Panc1 (cell line): Measurements from ENCODE around the gene ASIC1.

Experiments
- POLR2AphosphoS5 ChIP-seq: IDR thresholded peaks from 2 replicates; pipeline ENCODE4 v1.6.1; 2012; ENCODE audit warnings: mild to moderate bottlenecking, low read depth, low read length, moderate library complexity
- SIN3A ChIP-seq: IDR thresholded peaks from 2 replicates; pipeline ENCODE4 v1.6.1; 2012; ENCODE audit warnings: low read depth, mild to moderate bottlenecking, low read length, moderate library complexity, borderline replicate concordance; ENCODE audit not compliant: insufficient read depth
- TCF7L2 ChIP-seq: IDR thresholded peaks from 2 replicates; pipeline ENCODE4 v1.6.1; 2011; ENCODE audit warnings: mild to moderate bottlenecking, low read depth, low read length, inconsistent platforms
- TF ChIP-seq, protein P1 (sequence below): fragments of 450-650 bp; IDR thresholded peaks from 2 replicates; pipeline ENCODE4 v1.5.1; 2017; ENCODE audit warnings: mild to moderate bottlenecking
- TF ChIP-seq, protein P2 (sequence below), 2 experiments: IDR thresholded peaks; 2 replicates each; pipeline ENCODE4 v1.6.1; 2011 to 2012; ENCODE audit warnings: low read depth in 2 of 2, control low read depth in 1 of 2, low read length in 1 of 2, mild to moderate bottlenecking in 1 of 2, moderate library complexity in 1 of 2; ENCODE audit not compliant: insufficient read depth in 1 of 2

DNA sequence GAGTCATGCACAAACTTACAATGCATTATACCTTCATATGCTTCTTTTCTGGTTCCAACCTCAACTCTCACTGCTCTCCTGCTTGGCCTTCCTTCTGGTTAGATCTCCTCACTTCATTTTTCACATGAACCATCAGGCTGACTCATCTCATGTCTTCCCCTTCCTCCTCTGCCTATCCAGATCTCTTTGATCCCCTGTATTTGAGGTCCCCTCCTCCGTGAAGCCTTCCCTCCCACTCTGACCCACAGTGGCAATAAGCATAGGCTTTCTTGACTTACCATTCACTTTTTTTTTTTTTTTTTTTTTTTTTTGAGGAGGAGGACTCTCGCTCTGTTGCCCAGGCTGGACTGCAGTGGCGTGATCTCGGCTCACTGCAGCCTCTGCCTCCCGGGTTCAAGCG, 14.7 kb upstream of the ASIC1 start:
- TF ChIP-seq, protein P1, sequence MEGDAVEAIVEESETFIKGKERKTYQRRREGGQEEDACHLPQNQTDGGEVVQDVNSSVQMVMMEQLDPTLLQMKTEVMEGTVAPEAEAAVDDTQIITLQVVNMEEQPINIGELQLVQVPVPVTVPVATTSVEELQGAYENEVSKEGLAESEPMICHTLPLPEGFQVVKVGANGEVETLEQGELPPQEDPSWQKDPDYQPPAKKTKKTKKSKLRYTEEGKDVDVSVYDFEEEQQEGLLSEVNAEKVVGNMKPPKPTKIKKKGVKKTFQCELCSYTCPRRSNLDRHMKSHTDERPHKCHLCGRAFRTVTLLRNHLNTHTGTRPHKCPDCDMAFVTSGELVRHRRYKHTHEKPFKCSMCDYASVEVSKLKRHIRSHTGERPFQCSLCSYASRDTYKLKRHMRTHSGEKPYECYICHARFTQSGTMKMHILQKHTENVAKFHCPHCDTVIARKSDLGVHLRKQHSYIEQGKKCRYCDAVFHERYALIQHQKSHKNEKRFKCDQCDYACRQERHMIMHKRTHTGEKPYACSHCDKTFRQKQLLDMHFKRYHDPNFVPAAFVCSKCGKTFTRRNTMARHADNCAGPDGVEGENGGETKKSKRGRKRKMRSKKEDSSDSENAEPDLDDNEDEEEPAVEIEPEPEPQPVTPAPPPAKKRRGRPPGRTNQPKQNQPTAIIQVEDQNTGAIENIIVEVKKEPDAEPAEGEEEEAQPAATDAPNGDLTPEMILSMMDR = no peak
- no peak for TF ChIP-seq SIN3A
- no peak for TF ChIP-seq POLR2AphosphoS5
- TF ChIP-seq, protein P2, sequence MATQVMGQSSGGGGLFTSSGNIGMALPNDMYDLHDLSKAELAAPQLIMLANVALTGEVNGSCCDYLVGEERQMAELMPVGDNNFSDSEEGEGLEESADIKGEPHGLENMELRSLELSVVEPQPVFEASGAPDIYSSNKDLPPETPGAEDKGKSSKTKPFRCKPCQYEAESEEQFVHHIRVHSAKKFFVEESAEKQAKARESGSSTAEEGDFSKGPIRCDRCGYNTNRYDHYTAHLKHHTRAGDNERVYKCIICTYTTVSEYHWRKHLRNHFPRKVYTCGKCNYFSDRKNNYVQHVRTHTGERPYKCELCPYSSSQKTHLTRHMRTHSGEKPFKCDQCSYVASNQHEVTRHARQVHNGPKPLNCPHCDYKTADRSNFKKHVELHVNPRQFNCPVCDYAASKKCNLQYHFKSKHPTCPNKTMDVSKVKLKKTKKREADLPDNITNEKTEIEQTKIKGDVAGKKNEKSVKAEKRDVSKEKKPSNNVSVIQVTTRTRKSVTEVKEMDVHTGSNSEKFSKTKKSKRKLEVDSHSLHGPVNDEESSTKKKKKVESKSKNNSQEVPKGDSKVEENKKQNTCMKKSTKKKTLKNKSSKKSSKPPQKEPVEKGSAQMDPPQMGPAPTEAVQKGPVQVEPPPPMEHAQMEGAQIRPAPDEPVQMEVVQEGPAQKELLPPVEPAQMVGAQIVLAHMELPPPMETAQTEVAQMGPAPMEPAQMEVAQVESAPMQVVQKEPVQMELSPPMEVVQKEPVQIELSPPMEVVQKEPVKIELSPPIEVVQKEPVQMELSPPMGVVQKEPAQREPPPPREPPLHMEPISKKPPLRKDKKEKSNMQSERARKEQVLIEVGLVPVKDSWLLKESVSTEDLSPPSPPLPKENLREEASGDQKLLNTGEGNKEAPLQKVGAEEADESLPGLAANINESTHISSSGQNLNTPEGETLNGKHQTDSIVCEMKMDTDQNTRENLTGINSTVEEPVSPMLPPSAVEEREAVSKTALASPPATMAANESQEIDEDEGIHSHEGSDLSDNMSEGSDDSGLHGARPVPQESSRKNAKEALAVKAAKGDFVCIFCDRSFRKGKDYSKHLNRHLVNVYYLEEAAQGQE (IDR thresholded peaks at IDR 0.05; ENCODE audit: insufficient read depth in 1 of 2, low read depth in 2 of 2, low read length in 1 of 2) = no peak
- TF ChIP-seq TCF7L2 = no peak
